ENCODE measurements around the gene CTNNA2. TPM values are rescaled to one million over a fixed set of nuclear protein-coding genes. Genes with fewer than 3 reads are reported as not detected.

Gene CTNNA2
- polyA plus RNA-seq, 2 of the 4 experiments (the other 2 are of a cell fraction), result 0.50 to 0.94 TPM

- Histone ChIP-seq H3K4me1 (no peaks in the 10 kb centered on the region), H3K27ac (no peak overlapping the region), H3K4me3 (no peak overlapping the region), H3K4me2 (no peak overlapping the region), H3K9me3 (no peaks in the 10 kb centered on the region; the same call in 2 of the 3 replicates)
- ATAC-seq, result no peak
- ChIA-PET POLR2A (no interaction called here), CTCF (no interaction called here)
- TF ChIP-seq HMGXB4 (CRISPR knock-in tag; IDR thresholded peaks at IDR 0.05; ENCODE audit: borderline replicate concordance) (no peak), ZNF302 (CRISPR knock-in tag; IDR thresholded peaks at IDR 0.05) (no peak), POLR2A (IDR thresholded peaks at IDR 0.05; ENCODE audit: low read length) (no peak), JUN (IDR thresholded peaks at IDR 0.05) (no peak), PHF8 (IDR thresholded peaks at IDR 0.05; ENCODE audit: borderline replicate concordance, low read depth) (no peak), EP300 (IDR thresholded peaks at IDR 0.05) (no peak), ZFP36 (IDR thresholded peaks at IDR 0.05; ENCODE audit: borderline replicate concordance, partially characterized antibody) (no peak), CBX2 (IDR thresholded peaks at IDR 0.05; ENCODE audit: borderline replicate concordance, low read depth) (no peak), CHD2 (IDR thresholded peaks at IDR 0.05; ENCODE audit: low read length, partially characterized antibody) (no peak), EHF (CRISPR knock-in tag; IDR thresholded peaks at IDR 0.05) (no peak), SMC3 (IDR thresholded peaks at IDR 0.05) (no peak), HOXB5 (CRISPR knock-in tag; IDR thresholded peaks at IDR 0.05) (no peak), FOXS1 (CRISPR knock-in tag; IDR thresholded peaks at IDR 0.05) (no peak), CHD4 (IDR thresholded peaks at IDR 0.05; ENCODE audit: borderline replicate concordance) (no peak), HEYL (CRISPR knock-in tag; IDR thresholded peaks at IDR 0.05) (no peak), ZSCAN20 (CRISPR knock-in tag; IDR thresholded peaks at IDR 0.05) (no peak), E2F6 (IDR thresholded peaks at IDR 0.05; ENCODE audit: borderline replicate concordance, low read depth) (no peak), ZC3H11A (IDR thresholded peaks at IDR 0.05) (no peak), TFCP2L1 (CRISPR knock-in tag; IDR thresholded peaks at IDR 0.05) (no peak)
- TF ChIP-seq, protein P1, sequence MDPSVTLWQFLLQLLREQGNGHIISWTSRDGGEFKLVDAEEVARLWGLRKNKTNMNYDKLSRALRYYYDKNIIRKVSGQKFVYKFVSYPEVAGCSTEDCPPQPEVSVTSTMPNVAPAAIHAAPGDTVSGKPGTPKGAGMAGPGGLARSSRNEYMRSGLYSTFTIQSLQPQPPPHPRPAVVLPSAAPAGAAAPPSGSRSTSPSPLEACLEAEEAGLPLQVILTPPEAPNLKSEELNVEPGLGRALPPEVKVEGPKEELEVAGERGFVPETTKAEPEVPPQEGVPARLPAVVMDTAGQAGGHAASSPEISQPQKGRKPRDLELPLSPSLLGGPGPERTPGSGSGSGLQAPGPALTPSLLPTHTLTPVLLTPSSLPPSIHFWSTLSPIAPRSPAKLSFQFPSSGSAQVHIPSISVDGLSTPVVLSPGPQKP (IDR thresholded peaks at IDR 0.05; ENCODE audit: low read depth, low read length), result no peak
- no peak for DNase-seq (ENCODE audit: low read depth in 1 of 2, low spot score in 1 of 2)
- no peak for FAIRE-seq
These were observed 989.2 kb downstream of the CTNNA2 start for GRCh38 chr2:80501874-80502624.

GRCh38 chr2:80506563-80506962 lies 993.7 kb downstream of the CTNNA2 start:
- TF ChIP-seq KDM1A (IDR thresholded peaks at IDR 0.05; ENCODE audit: low read depth) (no peak), BHLHE40 (IDR thresholded peaks at IDR 0.05; ENCODE audit: low read depth, low read length) (no peak), ZC3H11A (IDR thresholded peaks at IDR 0.05) (no peak), TFCP2L1 (CRISPR knock-in tag; IDR thresholded peaks at IDR 0.05) (no peak), HOXB5 (CRISPR knock-in tag; IDR thresholded peaks at IDR 0.05) (no peak), EHF (CRISPR knock-in tag; IDR thresholded peaks at IDR 0.05) (no peak), MYC (IDR thresholded peaks at IDR 0.05; ENCODE audit: borderline replicate concordance, low read length) (no peak), JUN (IDR thresholded peaks at IDR 0.05) (no peak), RARB (CRISPR knock-in tag; IDR thresholded peaks at IDR 0.05) (no peak), USF2 (IDR thresholded peaks at IDR 0.05) (no peak), EHMT2 (IDR thresholded peaks at IDR 0.05; ENCODE audit: low read depth) (no peak), FOSL2 (IDR thresholded peaks at IDR 0.05) (no peak), FOSL2 (CRISPR knock-in tag; IDR thresholded peaks at IDR 0.05) (no peak), MAFK (IDR thresholded peaks at IDR 0.05; ENCODE audit: partially characterized antibody) (no peak), E2F6 (IDR thresholded peaks at IDR 0.05; ENCODE audit: borderline replicate concordance, low read depth) (no peak), RCOR1 (IDR thresholded peaks at IDR 0.05; ENCODE audit: low read depth, low read length) (no peak)
- DNase-seq (ENCODE audit: low read depth in 1 of 2, low spot score in 1 of 2) (no peak), FAIRE-seq (no peak), ATAC-seq (no peak)
- Histone ChIP-seq H3K9me3 (peaks cover 3% of the 10 kb centered on the region; the same call in 1 of the 3 replicates), H3K4me2 (no peak overlapping the region), H3K27ac (no peak overlapping the region), H3K4me1 (no peaks in the 10 kb centered on the region), H3K4me3 (no peak overlapping the region)
- CTCF ChIA-PET, result no interaction called here
- POLR2A ChIA-PET, result no interaction called here
- 0% methylated on average over 1 of the region's 1 CpG for WGBS (ENCODE audit: missing lambda C conversion rate)

Measured in A549 (cell line).